Vagina (tissue), 2 donors: ENCODE results near the gene HMCN2. TPM values are rescaled to one million over a fixed set of nuclear protein-coding genes. Genes with fewer than 3 reads are reported as not detected.
A peak's percentile ranks its signal among the peaks of the same experiment; 100 is the strongest.

Experiments used
- DNase-seq, 2 donors: peaks; one replicate each; pipeline ENCODE4 v3.0.0-alpha.2; 2017; ENCODE audit errors: extremely low spot score in 2 of 2
- H3K27ac ChIP-seq: fragments of 200-600 bp; sonication (generic); one replicate; pipeline ENCODE4 v1.5.1; 2019
- H3K27me3 ChIP-seq: fragments of 200-600 bp; sonication (generic); one replicate; pipeline ENCODE4 v1.5.1; 2019
- H3K36me3 ChIP-seq, 2 donors: fragments of 200-600 bp; sonication (generic); one replicate each; pipeline ENCODE4 v1.5.1; 2017 to 2019
- H3K4me1 ChIP-seq: fragments of 200-600 bp; sonication (generic); one replicate; pipeline ENCODE4 v1.5.1; 2019
- H3K4me3 ChIP-seq, 2 donors: fragments of 200-600 bp; sonication (generic); 1 replicate in 1 of 2; 2 replicates in 1 of 2; pipeline ENCODE4 v1.5.1; 2016 to 2019
- H3K9me3 ChIP-seq: fragments of 200-600 bp; sonication (generic); one replicate; pipeline ENCODE4 v1.5.1; 2019
- CTCF ChIP-seq, 3 experiments: fragments of 450-650 bp in 2 of 3; fragments of 200-600 bp in 1 of 3; sonication (generic) in 1 of 3; IDR thresholded peaks; one replicate each; pipeline ENCODE4 v1.5.1; 2017 to 2019; ENCODE audit warnings: antibody characterized with exemption in 3 of 3, mild to moderate bottlenecking in 2 of 3, moderate library complexity in 2 of 3
- POLR2A ChIP-seq, 2 donors: fragments of 450-650 bp; IDR thresholded peaks; one replicate each; pipeline ENCODE4 v1.6.1; 2017; ENCODE audit warnings: antibody characterized with exemption in 2 of 2, mild to moderate bottlenecking in 2 of 2, moderate library complexity in 2 of 2
- POLR2AphosphoS5 ChIP-seq, 2 donors: sonication (generic); formaldehyde crosslinking; IDR thresholded peaks; one replicate each; pipeline ENCODE4 v1.9.0; 2017; ENCODE audit warnings: antibody characterized with exemption in 2 of 2, mild to moderate bottlenecking in 2 of 2, low read depth in 1 of 2; ENCODE audit not compliant: insufficient read depth in 1 of 2
- intact Hi-C: fragments of 100-400 bp; cut with DNase I; formaldehyde crosslinking; loops from one replicate; pipeline ENCODE4 v1.15.1; 2023
- total RNA-seq: library from RNA; depleted of rRNA; stranded (reverse); fragments of >200 nt; gene quantifications from one replicate; pipeline ENCODE4 v1.2.3, GENCODE V29; 2016

The HMCN2 gene
- total RNA-seq, 1 donor from 2014 or later = 5.2 TPM

GRCh38 chr9:130239363-130239695 is 26.2 kb upstream of the HMCN2 start:
- intact Hi-C loops = loop anchor here (5.0 kb wide), 1 partner anchor 67 kb away; the partner anchor contains the start of gene NCS1
- H3K27ac ChIP-seq = no peak overlapping the region
- no peak overlapping the region for H3K4me3 ChIP-seq
- H3K36me3 ChIP-seq = no peaks in the 10 kb centered on the region
- no peaks in the 10 kb centered on the region for H3K9me3 ChIP-seq
- DNase-seq = no peak
- TF ChIP-seq POLR2AphosphoS5 (IDR thresholded peaks at IDR 0.05; ENCODE audit: insufficient read depth in 1 of 2, low read depth in 1 of 2) = no peak
- TF ChIP-seq POLR2A (IDR thresholded peaks at IDR 0.05) = no peak
- TF ChIP-seq CTCF (IDR thresholded peaks at IDR 0.05) = no peak
- H3K4me1 ChIP-seq = peaks cover 33% of the 10 kb centered on the region
- no peaks in the 10 kb centered on the region for H3K27me3 ChIP-seq

GRCh38 chr9:130239741-130240241 is 25.8 kb upstream of the HMCN2 start:
- Histone ChIP-seq H3K4me1 (peaks cover 33% of the 10 kb centered on the region), H3K27me3 (no peaks in the 10 kb centered on the region), H3K9me3 (no peaks in the 10 kb centered on the region), H3K27ac (no peak overlapping the region), H3K4me3 (no peak overlapping the region), H3K36me3 (no peaks in the 10 kb centered on the region)
- intact Hi-C loops = loop anchor here (5.0 kb wide), 1 partner anchor 67 kb away; the partner anchor contains the start of gene NCS1
- DNase-seq = no peak
- TF ChIP-seq POLR2AphosphoS5 (IDR thresholded peaks at IDR 0.05; ENCODE audit: insufficient read depth in 1 of 2, low read depth in 1 of 2) (no peak), POLR2A (IDR thresholded peaks at IDR 0.05) (no peak), CTCF (IDR thresholded peaks at IDR 0.05) (no peak)

- H3K4me3 ChIP-seq = no peak overlapping the region
- H3K27me3 ChIP-seq = no peaks in the 10 kb centered on the region
- no peak for DNase-seq
- peaks cover 30% of the 10 kb centered on the region for H3K4me1 ChIP-seq
- no peaks in the 10 kb centered on the region for H3K36me3 ChIP-seq
- H3K27ac ChIP-seq = no peak overlapping the region
- intact Hi-C loops = no loop called here
- H3K9me3 ChIP-seq = no peaks in the 10 kb centered on the region
- peak in 1 of 2 donors; percentile 58 for TF ChIP-seq POLR2AphosphoS5 (IDR thresholded peaks at IDR 0.05; ENCODE audit: insufficient read depth in 1 of 2, low read depth in 1 of 2)
- TF ChIP-seq POLR2A (IDR thresholded peaks at IDR 0.05) = no peak
- no peak for TF ChIP-seq CTCF (IDR thresholded peaks at IDR 0.05)
These were observed 25.0 kb upstream of the HMCN2 start for GRCh38 chr9:130240410-130241197.

GRCh38 chr9:130241198-130241535 is 24.4 kb upstream of the HMCN2 start:
- no peak for TF ChIP-seq POLR2A (IDR thresholded peaks at IDR 0.05)
- no peak for TF ChIP-seq CTCF (IDR thresholded peaks at IDR 0.05)
- no peak for TF ChIP-seq POLR2AphosphoS5 (IDR thresholded peaks at IDR 0.05; ENCODE audit: insufficient read depth in 1 of 2, low read depth in 1 of 2)
- Histone ChIP-seq H3K9me3 (no peaks in the 10 kb centered on the region), H3K27ac (no peak overlapping the region), H3K4me1 (peaks cover 24% of the 10 kb centered on the region), H3K36me3 (no peaks in the 10 kb centered on the region), H3K4me3 (no peak overlapping the region), H3K27me3 (no peaks in the 10 kb centered on the region)
- DNase-seq = no peak
- intact Hi-C loops = no loop called here
